Stimulated activated CD8-positive, alpha-beta memory T cell treated with anti-CD3 and anti-CD28 coated beads, Interleukin-2, amount 100 ng/mL, for 48 hours (primary cell): ENCODE data around the gene PLEKHO2.

Experiments
- DNase-seq, 2 donors: peaks; one replicate each; pipeline ENCODE4 v3.0.0-alpha.2; 2020; ENCODE audit warnings: low read depth in 2 of 2

The PLEKHO2 gene

DNA sequence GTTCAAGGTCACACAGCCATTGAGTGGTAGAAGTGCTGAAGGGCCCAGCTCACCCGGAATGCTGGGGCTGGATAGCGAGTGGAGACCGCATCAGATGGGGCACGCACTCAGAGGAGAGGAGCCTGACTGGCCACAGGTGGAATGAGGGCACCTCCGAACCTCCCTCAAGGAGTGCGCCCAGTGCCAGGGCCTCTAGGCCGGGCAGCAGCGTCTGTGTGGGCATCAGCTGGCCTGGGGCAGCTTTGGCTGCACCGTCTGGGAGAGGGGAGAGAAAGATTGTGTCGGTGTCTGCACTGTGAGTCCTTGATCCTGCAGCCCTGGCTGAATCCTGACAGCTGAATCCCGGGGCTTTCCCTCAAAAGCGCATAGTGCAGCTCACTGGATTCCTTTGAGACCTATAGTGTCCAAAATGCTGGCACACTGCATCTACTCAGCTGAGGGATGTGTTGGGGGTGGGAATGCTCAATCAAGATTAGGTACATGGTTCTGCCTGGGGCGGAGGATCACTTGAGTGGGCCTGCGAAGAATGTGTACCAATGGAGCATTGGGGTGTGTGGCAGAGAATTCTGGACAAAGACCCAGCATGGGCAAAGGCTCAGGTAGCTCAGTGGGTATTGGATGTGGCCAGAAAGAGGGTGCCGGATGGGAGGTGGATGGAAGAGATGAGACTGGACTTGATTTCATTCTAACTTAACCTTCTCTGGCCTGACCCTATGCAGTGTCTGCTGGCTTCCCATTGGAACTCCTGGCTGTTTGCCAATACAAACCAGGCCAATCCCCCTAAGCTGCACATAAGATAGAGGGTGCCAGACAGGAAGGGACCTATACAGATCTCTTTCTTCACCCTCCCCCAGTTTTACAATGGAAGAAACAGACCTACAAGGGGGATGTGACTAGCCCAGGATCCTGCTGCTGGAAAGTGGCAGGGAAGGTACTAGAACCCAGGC lies 70.9 kb downstream of the PLEKHO2 start:
- DNase-seq = no peak

DNA sequence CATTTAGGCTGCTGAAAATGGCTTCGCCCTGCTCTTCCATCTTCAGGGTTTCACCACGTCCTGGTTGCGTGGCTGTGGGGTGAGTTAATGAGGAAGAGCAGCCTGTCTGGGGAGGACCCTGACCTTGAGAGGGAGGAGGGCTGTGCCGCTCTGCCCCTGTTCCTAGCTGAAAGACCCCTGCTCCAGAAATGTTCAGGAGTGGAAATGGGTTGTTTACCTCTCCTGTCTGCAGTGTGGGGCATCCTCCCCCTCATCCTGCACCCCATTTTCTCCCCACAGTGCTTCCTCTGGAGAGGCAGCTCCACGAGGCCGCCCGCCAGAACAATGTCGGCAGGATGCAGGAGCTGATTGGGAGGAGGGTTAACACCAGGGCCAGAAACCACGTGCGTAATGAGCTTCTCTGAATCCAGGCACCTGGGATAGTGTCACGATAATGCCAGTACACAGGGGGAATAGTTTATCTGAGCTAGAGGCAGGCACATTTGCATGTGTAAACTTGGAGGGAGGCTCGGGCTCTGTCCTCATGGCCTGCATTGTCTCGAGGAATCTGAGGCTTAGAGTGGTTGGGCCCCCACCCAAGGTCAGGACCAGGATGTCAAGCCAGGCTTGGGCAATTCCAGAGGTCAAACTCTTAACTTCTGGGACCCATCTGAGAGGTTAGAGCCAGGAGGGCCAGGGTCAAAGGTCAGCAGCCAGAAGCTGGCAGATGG lies 74.0 kb downstream of the PLEKHO2 start:
- no peak for DNase-seq

DNA sequence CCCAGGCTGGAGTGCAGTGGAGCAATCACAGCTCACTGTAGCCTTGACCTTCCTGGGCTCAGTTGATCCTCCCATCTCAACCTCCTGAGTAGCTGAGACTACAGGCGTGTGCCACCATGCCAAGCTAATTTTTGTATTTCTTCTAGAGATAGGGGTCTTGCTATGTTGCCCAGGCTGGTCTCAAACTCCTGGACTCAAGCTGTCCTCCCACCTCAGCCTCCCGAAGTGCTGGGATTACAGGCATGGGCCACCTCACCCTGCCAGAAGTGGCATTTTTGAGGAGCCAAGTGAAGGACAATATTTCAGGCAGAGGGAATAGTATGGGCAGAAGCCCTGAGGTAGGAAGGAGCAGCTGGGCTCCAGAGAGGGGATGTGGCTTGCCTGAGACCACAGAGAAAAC lies 74.7 kb downstream of the PLEKHO2 start:
- no peak for DNase-seq

DNA sequence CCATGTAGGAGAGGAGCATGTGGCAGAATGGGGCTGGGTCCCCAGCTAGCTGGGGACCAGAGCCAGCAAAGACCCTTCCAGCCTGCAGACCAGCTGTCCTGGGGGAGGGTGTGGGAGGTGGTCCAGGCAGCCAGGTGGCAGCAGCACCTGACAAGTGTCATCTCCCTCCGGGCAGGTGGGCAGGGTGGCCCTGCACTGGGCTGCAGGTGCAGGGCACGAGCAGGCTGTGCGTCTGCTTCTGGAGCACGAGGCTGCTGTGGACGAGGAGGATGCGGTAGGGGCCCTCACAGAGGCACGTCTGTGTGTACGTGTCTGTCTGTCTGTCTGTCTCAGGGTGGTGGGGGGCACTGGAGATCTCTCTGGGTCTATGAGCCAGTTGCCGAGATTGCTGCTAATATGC lies 75.5 kb downstream of the PLEKHO2 start:
- DNase-seq = no peak
